ENCODE results near the gene ATG5.

Gene ATG5

DNA sequence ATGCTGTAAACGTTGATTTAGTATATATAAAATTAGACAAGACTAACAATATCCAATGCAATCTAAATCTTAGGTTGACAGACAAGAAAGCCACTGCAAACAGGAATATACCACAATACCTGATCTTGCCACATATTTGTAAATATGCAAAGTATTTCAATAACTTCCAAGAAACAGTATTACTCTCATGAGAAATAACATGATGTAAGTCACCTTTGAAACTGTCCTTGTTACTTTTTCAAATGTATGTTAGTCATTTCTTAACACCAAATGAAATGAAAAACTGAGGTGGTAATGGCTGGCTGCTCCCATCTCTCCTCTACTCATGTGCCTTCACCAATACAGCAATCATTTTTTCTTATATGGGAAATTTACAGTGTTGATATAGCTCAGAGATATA lies 118.7 kb downstream of the ATG5 start (continued):
- TF ChIP-seq ZNF184 (tag by site-specific recombination; IDR thresholded peaks at IDR 0.05), result no peak
- TF ChIP-seq, protein P1, sequence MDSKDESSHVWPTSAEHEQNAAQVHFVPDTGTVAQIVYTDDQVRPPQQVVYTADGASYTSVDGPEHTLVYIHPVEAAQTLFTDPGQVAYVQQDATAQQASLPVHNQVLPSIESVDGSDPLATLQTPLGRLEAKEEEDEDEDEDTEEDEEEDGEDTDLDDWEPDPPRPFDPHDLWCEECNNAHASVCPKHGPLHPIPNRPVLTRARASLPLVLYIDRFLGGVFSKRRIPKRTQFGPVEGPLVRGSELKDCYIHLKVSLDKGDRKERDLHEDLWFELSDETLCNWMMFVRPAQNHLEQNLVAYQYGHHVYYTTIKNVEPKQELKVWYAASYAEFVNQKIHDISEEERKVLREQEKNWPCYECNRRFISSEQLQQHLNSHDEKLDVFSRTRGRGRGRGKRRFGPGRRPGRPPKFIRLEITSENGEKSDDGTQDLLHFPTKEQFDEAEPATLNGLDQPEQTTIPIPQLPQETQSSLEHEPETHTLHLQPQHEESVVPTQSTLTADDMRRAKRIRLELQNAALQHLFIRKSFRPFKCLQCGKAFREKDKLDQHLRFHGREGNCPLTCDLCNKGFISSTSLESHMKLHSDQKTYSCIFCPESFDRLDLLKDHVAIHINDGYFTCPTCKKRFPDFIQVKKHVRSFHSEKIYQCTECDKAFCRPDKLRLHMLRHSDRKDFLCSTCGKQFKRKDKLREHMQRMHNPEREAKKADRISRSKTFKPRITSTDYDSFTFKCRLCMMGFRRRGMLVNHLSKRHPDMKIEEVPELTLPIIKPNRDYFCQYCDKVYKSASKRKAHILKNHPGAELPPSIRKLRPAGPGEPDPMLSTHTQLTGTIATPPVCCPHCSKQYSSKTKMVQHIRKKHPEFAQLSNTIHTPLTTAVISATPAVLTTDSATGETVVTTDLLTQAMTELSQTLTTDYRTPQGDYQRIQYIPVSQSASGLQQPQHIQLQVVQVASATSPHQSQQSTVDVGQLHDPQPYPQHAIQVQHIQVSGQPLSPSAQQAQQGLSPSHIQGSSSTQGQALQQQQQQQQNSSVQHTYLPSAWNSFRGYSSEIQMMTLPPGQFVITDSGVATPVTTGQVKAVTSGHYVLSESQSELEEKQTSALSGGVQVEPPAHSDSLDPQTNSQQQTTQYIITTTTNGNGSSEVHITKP (tag by site-specific recombination; IDR thresholded peaks at IDR 0.05), result no peak

DNA sequence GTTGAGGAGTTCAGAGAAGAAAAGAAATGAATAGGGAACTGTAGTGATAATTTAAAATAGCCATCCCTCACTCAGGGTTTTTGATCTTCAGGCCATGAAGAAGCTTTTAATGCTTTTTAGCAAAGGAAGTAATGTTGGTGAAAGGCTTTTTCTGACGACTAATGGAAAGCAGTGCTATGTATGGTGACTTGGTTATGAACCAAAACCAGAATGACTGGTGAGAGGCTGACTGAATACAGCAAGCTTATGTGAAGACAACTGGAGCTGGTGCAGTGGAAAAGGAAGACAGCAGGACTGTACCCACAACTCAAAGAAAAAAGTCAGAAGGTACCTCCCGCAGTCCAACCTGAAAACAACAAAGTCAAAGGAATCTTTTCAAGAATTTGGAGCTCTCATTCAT lies 120.6 kb downstream of the ATG5 start:
- POLR2A ChIA-PET, result no interaction called here
- H3K4me3 ChIP-seq (ENCODE audit: low read depth, low read length), result no peak overlapping the region
- H3K9me3 ChIP-seq (ENCODE audit: control insufficient read depth, insufficient read depth, low read depth, low read length), result no peaks in the 10 kb centered on the region
- no peaks in the 10 kb centered on the region for H3K4me1 ChIP-seq (ENCODE audit: control insufficient read depth, insufficient read depth, low read length)
- peaks cover 0 to 14% of the 10 kb centered on the region in 2 experiments; a peak in 2 of 3 replicates for H3K36me3 ChIP-seq (ENCODE audit: control insufficient read depth in 2 of 2, insufficient read depth in 1 of 2, low read length in 2 of 2)
- no peak overlapping the region for H3K27ac ChIP-seq (ENCODE audit: extremely low read depth, low read depth, low read length)
- CTCF ChIA-PET, result interaction anchor here (0.7 to 1.3 kb wide), 4 partner anchors 18 to 775 kb away, joined by 3 to 5 read pairs (median 3); no protein-coding TSS in a partner anchor
- no peak for TF ChIP-seq ZNF610 (tag by site-specific recombination; IDR thresholded peaks at IDR 0.05; ENCODE audit: borderline replicate concordance)
- no peak for TF ChIP-seq ZNF529 (tag by site-specific recombination; IDR thresholded peaks at IDR 0.05; ENCODE audit: insufficient replicate concordance)
- no peak for TF ChIP-seq ZFP69B (tag by site-specific recombination; IDR thresholded peaks at IDR 0.05)
- no peak for TF ChIP-seq ZNF514 (tag by site-specific recombination; IDR thresholded peaks at IDR 0.05)
- TF ChIP-seq PRDM1 (tag by site-specific recombination; IDR thresholded peaks at IDR 0.05), result no peak
- TF ChIP-seq ZNF214 (tag by site-specific recombination; IDR thresholded peaks at IDR 0.05; ENCODE audit: borderline replicate concordance), result no peak
- TF ChIP-seq, protein P2, sequence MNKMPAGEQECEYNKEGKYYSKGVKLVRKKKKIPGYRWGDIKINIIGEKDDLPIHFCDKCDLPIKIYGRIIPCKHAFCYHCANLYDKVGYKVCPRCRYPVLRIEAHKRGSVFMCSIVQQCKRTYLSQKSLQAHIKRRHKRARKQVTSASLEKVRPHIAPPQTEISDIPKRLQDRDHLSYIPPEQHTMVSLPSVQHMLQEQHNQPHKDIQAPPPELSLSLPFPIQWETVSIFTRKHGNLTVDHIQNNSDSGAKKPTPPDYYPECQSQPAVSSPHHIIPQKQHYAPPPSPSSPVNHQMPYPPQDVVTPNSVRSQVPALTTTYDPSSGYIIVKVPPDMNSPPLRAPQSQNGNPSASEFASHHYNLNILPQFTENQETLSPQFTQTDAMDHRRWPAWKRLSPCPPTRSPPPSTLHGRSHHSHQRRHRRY (tag by site-specific recombination; IDR thresholded peaks at IDR 0.05), result no peak
- TF ChIP-seq ZNF664 (tag by site-specific recombination; IDR thresholded peaks at IDR 0.05), result no peak
- TF ChIP-seq, protein P3, sequence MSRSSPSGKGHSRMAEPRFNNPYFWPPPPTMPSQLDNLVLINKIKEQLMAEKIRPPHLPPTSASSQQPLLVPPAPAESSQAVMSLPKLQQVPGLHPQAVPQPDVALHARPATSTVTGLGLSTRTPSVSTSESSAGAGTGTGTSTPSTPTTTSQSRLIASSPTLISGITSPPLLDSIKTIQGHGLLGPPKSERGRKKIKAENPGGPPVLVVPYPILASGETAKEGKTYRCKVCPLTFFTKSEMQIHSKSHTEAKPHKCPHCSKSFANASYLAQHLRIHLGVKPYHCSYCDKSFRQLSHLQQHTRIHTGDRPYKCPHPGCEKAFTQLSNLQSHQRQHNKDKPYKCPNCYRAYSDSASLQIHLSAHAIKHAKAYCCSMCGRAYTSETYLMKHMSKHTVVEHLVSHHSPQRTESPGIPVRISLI (tag by site-specific recombination; IDR thresholded peaks at IDR 0.05), result no peak
- TF ChIP-seq MZF1 (tag by site-specific recombination; IDR thresholded peaks at IDR 0.05; ENCODE audit: borderline replicate concordance), result no peak
- TF ChIP-seq ZNF510 (tag by site-specific recombination; IDR thresholded peaks at IDR 0.05; ENCODE audit: insufficient replicate concordance), result no peak
- TF ChIP-seq ZSCAN16 (tag by site-specific recombination; IDR thresholded peaks at IDR 0.05), result no peak
- no peak for TF ChIP-seq ZNF391 (tag by site-specific recombination; IDR thresholded peaks at IDR 0.05; ENCODE audit: borderline replicate concordance, low read depth)
- TF ChIP-seq RBAK (tag by site-specific recombination; IDR thresholded peaks at IDR 0.05), result no peak
- TF ChIP-seq ZNF423 (tag by site-specific recombination; IDR thresholded peaks at IDR 0.05), result no peak
- TF ChIP-seq, protein P4, sequence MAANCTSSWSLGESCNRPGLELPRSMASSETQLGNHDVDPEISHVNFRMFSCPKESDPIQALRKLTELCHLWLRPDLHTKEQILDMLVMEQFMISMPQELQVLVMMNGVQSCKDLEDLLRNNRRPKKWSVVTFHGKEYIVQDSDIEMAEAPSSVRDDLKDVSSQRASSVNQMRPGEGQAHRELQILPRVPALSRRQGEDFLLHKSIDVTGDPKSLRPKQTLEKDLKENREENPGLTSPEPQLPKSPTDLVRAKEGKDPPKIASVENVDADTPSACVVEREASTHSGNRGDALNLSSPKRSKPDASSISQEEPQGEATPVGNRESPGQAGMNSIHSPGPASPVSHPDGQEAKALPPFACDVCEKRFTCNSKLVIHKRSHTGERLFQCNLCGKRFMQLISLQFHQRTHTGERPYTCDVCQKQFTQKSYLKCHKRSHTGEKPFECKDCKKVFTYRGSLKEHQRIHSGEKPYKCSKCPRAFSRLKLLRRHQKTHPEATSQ (tag by site-specific recombination; IDR thresholded peaks at IDR 0.05), result no peak
- no peak for TF ChIP-seq PRDM2 (tag by site-specific recombination; IDR thresholded peaks at IDR 0.05; ENCODE audit: borderline replicate concordance)
- TF ChIP-seq ZNF112 (tag by site-specific recombination; IDR thresholded peaks at IDR 0.05), result no peak
- no peak for TF ChIP-seq ZBTB49 (tag by site-specific recombination; IDR thresholded peaks at IDR 0.05; ENCODE audit: low read depth)

Data from HEK293 (cell line).